Osteocyte (in vitro differentiated cells): Measurements from ENCODE around the gene PIP5K1B. TPM values are rescaled to one million over a fixed set of nuclear protein-coding genes. Genes with fewer than 3 reads are reported as not detected.

Source experiments
- DNase-seq: peaks from one replicate; pipeline ENCODE4 v3.0.0; 2021; ENCODE audit warnings: mixed read lengths; ENCODE audit not compliant: unreplicated experiment; ENCODE audit errors: extremely low spot score
- H3K27ac Mint-ChIP-seq: one replicate; pipeline ENCODE4 v1.8.0; 2021; ENCODE audit warnings: mild to moderate bottlenecking, mixed read lengths; ENCODE audit not compliant: unreplicated experiment
- H3K27me3 Mint-ChIP-seq: one replicate; pipeline ENCODE4 v1.8.0; 2021; ENCODE audit warnings: mixed read lengths; ENCODE audit not compliant: unreplicated experiment
- H3K36me3 Mint-ChIP-seq: one replicate; pipeline ENCODE4 v1.8.0; 2021; ENCODE audit warnings: mixed read lengths; ENCODE audit not compliant: unreplicated experiment
- H3K4me1 Mint-ChIP-seq: one replicate; pipeline ENCODE4 v1.8.0; 2021; ENCODE audit warnings: mixed read lengths; ENCODE audit not compliant: unreplicated experiment
- H3K4me3 Mint-ChIP-seq: one replicate; pipeline ENCODE4 v1.8.0; 2021; ENCODE audit warnings: mild to moderate bottlenecking, moderate library complexity, mixed read lengths; ENCODE audit not compliant: unreplicated experiment
- H3K9me3 Mint-ChIP-seq: one replicate; pipeline ENCODE4 v1.8.0; 2021; ENCODE audit warnings: mixed read lengths; ENCODE audit not compliant: unreplicated experiment
- total RNA-seq: library from RNA; stranded (reverse); gene quantifications from 2 replicates; pipeline ENCODE4 v1.2.1, GENCODE V29; 2021
- TF ChIP-seq, protein P1 (sequence below): fragments of 200-600 bp; sonication (generic); IDR thresholded peaks from 2 replicates; pipeline ENCODE4 v1.5.0; 2021; ENCODE audit warnings: antibody characterized with exemption, mild to moderate bottlenecking, moderate library complexity

PIP5K1B gene
- total RNA-seq, 1 donor from 2014 or later = not detected

DNA sequence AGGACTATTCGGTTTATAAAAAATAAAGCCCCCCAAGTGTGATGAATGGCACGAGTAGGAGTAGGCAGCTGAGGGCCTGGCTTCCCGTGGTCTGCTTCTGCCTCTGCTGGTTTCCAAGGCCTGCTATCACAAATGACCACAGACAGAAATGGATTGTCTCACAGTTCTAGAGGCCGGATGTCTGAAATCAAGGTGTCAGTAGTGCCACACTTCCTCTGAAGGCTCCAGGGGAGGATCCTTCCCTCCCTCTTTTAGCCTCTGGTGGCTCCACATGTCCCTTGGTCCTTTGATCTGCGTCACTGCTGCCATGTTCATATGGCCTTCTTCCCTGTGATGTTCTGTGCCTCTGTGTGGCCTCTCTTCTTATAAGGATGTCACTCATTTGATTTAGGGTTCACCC lies 293.8 kb downstream of the PIP5K1B start:
- no peak for DNase-seq
- no peaks in the 10 kb centered on the region for H3K36me3 Mint-ChIP-seq
- no peaks in the 10 kb centered on the region for H3K9me3 Mint-ChIP-seq
- H3K4me1 Mint-ChIP-seq = no peaks in the 10 kb centered on the region
- H3K27ac Mint-ChIP-seq = no peak overlapping the region
- H3K27me3 Mint-ChIP-seq = peaks cover 40% of the 10 kb centered on the region
- no peak overlapping the region for H3K4me3 Mint-ChIP-seq
- TF ChIP-seq, protein P1, sequence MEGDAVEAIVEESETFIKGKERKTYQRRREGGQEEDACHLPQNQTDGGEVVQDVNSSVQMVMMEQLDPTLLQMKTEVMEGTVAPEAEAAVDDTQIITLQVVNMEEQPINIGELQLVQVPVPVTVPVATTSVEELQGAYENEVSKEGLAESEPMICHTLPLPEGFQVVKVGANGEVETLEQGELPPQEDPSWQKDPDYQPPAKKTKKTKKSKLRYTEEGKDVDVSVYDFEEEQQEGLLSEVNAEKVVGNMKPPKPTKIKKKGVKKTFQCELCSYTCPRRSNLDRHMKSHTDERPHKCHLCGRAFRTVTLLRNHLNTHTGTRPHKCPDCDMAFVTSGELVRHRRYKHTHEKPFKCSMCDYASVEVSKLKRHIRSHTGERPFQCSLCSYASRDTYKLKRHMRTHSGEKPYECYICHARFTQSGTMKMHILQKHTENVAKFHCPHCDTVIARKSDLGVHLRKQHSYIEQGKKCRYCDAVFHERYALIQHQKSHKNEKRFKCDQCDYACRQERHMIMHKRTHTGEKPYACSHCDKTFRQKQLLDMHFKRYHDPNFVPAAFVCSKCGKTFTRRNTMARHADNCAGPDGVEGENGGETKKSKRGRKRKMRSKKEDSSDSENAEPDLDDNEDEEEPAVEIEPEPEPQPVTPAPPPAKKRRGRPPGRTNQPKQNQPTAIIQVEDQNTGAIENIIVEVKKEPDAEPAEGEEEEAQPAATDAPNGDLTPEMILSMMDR = no peak

GRCh38 chr9:68999393-69000105 lies 294.5 kb downstream of the PIP5K1B start:
- Mint-ChIP-seq H3K9me3 (no peaks in the 10 kb centered on the region), H3K4me1 (peaks cover 2% of the 10 kb centered on the region), H3K36me3 (no peaks in the 10 kb centered on the region), H3K4me3 (no peak overlapping the region), H3K27me3 (peaks cover 42% of the 10 kb centered on the region), H3K27ac (no peak overlapping the region)
- no peak for DNase-seq
- TF ChIP-seq, protein P1 = peak; percentile 80

- H3K4me1 Mint-ChIP-seq = peaks cover 8% of the 10 kb centered on the region
- no peak for DNase-seq
- H3K9me3 Mint-ChIP-seq = no peaks in the 10 kb centered on the region
- peaks cover 30% of the 10 kb centered on the region for H3K27me3 Mint-ChIP-seq
- TF ChIP-seq, protein P1 = no peak
- H3K36me3 Mint-ChIP-seq = no peaks in the 10 kb centered on the region
- no peak overlapping the region for H3K27ac Mint-ChIP-seq
- no peak overlapping the region for H3K4me3 Mint-ChIP-seq
Measured at GRCh38 chr9:69001921-69002320, 296.9 kb downstream of the PIP5K1B start.

- Mint-ChIP-seq H3K27me3 (peaks cover 32% of the 10 kb centered on the region), H3K9me3 (no peaks in the 10 kb centered on the region), H3K27ac (no peak overlapping the region), H3K4me3 (no peak overlapping the region), H3K36me3 (no peaks in the 10 kb centered on the region), H3K4me1 (peaks cover 8% of the 10 kb centered on the region)
- TF ChIP-seq, protein P1 = no peak
- DNase-seq = no peak
Measured at GRCh38 chr9:69003051-69003450, 298.0 kb downstream of the PIP5K1B start.

DNA sequence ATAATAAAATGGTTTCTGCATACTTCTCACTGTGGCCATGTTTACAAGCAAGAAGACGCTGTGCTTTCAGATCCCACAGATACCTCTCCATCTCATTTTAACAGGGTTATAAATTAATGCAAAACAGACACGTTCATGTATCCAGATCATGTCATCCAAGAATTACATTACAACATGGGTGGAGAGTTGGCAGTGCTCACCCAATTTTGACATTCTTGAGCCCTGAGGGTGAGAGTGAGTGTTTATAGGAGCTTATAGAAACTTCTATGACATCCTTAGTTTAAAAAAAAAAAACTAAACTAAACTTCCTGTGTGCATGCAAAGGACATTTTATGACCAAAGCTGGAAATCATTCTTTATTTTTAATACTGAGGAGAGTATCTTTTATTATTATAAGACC lies 299.8 kb downstream of the PIP5K1B start:
- Mint-ChIP-seq H3K36me3 (no peaks in the 10 kb centered on the region), H3K27ac (no peak overlapping the region), H3K9me3 (no peaks in the 10 kb centered on the region), H3K27me3 (peaks cover 35% of the 10 kb centered on the region), H3K4me3 (no peak overlapping the region), H3K4me1 (peaks cover 8% of the 10 kb centered on the region)
- DNase-seq = no peak
- TF ChIP-seq, protein P1 = no peak
